ENCODE results near the gene KIF24. TPM values are rescaled to one million over a fixed set of nuclear protein-coding genes. Genes with fewer than 3 reads are reported as not detected.
A peak's percentile ranks its signal among the peaks of the same experiment; 100 is the strongest.

The KIF24 gene
- total RNA-seq, 3 donors from 2014 or later = 1.3 to 2.8 (median 1.8) TPM

DNA sequence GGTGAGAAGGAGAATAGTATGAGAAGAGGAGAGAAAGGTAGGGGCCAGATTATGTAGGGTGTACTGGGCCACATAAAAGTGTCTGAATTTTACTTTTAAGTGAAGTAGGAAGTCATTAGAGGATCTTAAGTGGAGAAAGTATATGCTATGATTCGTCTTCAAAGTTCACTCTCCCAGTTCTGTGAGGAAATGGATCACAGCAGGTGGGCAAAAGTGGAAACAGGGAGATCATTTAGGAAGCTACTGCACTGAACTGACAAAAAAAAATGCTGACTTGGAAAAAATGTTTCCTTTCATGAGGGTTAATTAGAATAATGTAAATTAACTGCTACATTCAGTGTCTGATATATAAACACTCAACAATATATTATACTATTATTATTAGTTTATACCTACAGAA is 2.4 kb downstream of the KIF24 start:
- TF ChIP-seq, protein P1, sequence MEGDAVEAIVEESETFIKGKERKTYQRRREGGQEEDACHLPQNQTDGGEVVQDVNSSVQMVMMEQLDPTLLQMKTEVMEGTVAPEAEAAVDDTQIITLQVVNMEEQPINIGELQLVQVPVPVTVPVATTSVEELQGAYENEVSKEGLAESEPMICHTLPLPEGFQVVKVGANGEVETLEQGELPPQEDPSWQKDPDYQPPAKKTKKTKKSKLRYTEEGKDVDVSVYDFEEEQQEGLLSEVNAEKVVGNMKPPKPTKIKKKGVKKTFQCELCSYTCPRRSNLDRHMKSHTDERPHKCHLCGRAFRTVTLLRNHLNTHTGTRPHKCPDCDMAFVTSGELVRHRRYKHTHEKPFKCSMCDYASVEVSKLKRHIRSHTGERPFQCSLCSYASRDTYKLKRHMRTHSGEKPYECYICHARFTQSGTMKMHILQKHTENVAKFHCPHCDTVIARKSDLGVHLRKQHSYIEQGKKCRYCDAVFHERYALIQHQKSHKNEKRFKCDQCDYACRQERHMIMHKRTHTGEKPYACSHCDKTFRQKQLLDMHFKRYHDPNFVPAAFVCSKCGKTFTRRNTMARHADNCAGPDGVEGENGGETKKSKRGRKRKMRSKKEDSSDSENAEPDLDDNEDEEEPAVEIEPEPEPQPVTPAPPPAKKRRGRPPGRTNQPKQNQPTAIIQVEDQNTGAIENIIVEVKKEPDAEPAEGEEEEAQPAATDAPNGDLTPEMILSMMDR (IDR thresholded peaks at IDR 0.05) = no peak
- no peak overlapping the region for H3K4me3 ChIP-seq
- intact Hi-C loops (cut with DNase I, micrococcal nuclease) = no loop called here
- no peaks in the 10 kb centered on the region for H3K9me3 ChIP-seq
- H3K36me3 ChIP-seq (ENCODE audit: low read depth) = no peaks in the 10 kb centered on the region
- ATAC-seq (no peak), DNase-seq (no peak)
- H3K4me1 ChIP-seq (ENCODE audit: low read depth) = peaks cover 20% of the 10 kb centered on the region

GRCh38 chr9:34322899-34323591 is 6.0 kb downstream of the KIF24 start:
- no peak overlapping the region for H3K4me3 ChIP-seq
- intact Hi-C loops (cut with DNase I, micrococcal nuclease) = no loop called here
- TF ChIP-seq, protein P1 (IDR thresholded peaks at IDR 0.05) = no peak
- DNase-seq = no peak
- no peak for ATAC-seq
- H3K9me3 ChIP-seq = no peaks in the 10 kb centered on the region
- no peaks in the 10 kb centered on the region for H3K4me1 ChIP-seq (ENCODE audit: low read depth)
- no peaks in the 10 kb centered on the region for H3K36me3 ChIP-seq (ENCODE audit: low read depth)

- DNase-seq (no peak), ATAC-seq (no peak)
- Histone ChIP-seq H3K4me1 (ENCODE audit: low read depth) (no peaks in the 10 kb centered on the region), H3K9me3 (no peaks in the 10 kb centered on the region), H3K4me3 (no peak overlapping the region), H3K36me3 (ENCODE audit: low read depth) (no peaks in the 10 kb centered on the region)
- TF ChIP-seq, protein P1 (IDR thresholded peaks at IDR 0.05) = no peak
- intact Hi-C loops (cut with DNase I, micrococcal nuclease) = no loop called here
Measured at GRCh38 chr9:34321451-34321850, 7.6 kb downstream of the KIF24 start.

DNA sequence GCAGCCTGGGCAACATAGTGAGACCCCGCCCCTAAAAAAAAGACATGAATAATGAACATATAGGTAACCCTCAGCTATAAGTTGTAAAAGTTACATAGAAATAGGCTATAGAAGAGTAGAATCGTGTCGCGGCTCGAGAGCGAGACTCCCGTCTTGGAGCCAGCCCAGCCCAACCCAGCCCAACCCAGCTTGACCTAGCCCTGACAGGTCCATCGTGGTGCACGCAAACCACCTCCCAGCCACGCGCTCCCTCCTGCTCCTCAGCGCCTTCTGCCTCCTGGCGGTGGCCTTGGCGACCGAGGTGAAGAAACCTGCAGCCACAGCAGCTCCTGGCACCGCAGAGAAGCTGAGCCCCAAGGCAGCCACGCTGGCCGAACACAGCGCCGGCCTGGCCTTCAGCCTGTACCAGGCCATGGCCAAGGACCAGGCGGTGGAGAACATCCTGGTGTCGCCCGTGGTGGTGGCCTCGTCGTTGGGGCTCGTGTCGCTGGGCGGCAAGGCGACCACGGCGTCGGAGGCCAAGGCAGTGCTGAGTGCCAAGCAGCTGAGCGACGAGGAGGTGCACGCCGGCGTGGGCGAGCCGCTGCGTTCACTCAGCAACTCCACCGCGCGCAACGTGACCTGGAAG is 10.8 kb downstream of the KIF24 start:
- DNase-seq = peak in 1 of 3 donors; percentile 44
- intact Hi-C loops (cut with DNase I, micrococcal nuclease) = no loop called here
- no peaks in the 10 kb centered on the region for H3K36me3 ChIP-seq (ENCODE audit: low read depth)
- no peak for ATAC-seq
- TF ChIP-seq, protein P1 (IDR thresholded peaks at IDR 0.05) = no peak
- H3K4me1 ChIP-seq (ENCODE audit: low read depth) = no peaks in the 10 kb centered on the region
- no peaks in the 10 kb centered on the region for H3K9me3 ChIP-seq
- no peak overlapping the region for H3K4me3 ChIP-seq

GRCh38 chr9:34317436-34317835 is 11.6 kb downstream of the KIF24 start:
- intact Hi-C loops (cut with DNase I, micrococcal nuclease) = no loop called here
- no peak for ATAC-seq
- TF ChIP-seq, protein P1 (IDR thresholded peaks at IDR 0.05) = no peak
- Histone ChIP-seq H3K36me3 (ENCODE audit: low read depth) (no peaks in the 10 kb centered on the region), H3K4me1 (ENCODE audit: low read depth) (no peaks in the 10 kb centered on the region), H3K9me3 (no peaks in the 10 kb centered on the region), H3K4me3 (no peak overlapping the region)
- DNase-seq = no peak
